ENCODE measurements around the gene DMGDH. TPM values are rescaled to one million over a fixed set of nuclear protein-coding genes. Genes with fewer than 3 reads are reported as not detected.
A peak's percentile ranks its signal among the peaks of the same experiment; 100 is the strongest.

Gene DMGDH
- total and polyA plus RNA-seq, 10 of the 15 experiments (the other 5 are each of a cell fraction or from before 2014, with no cell fraction given): 0.22 to 1.5 (median 0.44) TPM; not detected in 3

DNA sequence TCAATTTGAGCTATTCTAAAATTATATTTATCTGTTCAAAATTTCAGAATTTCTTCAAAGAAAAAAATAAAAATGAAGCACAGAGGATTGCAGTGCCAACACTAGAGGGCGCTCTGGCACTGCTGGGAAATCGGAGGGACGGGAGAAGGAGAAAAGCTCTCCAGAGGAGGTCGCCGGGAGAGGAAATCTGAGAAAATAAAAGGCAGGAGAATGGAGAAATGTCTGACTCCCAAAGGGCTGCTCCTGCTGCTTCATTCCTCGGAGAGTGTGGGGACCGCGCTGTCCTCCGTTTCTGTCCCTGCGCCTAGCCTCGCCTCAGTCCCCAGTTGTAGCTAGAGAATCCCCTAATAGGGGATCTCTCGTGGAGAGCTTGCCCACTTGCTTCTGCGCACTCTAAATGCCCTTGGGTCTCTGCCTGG, 44.4 kb downstream of the DMGDH start (continued):
- TF ChIP-seq RAD21 (IDR thresholded peaks at IDR 0.05; ENCODE audit: insufficient read depth, low read depth, low read length): peak; percentile 92
- TF ChIP-seq, protein P1, sequence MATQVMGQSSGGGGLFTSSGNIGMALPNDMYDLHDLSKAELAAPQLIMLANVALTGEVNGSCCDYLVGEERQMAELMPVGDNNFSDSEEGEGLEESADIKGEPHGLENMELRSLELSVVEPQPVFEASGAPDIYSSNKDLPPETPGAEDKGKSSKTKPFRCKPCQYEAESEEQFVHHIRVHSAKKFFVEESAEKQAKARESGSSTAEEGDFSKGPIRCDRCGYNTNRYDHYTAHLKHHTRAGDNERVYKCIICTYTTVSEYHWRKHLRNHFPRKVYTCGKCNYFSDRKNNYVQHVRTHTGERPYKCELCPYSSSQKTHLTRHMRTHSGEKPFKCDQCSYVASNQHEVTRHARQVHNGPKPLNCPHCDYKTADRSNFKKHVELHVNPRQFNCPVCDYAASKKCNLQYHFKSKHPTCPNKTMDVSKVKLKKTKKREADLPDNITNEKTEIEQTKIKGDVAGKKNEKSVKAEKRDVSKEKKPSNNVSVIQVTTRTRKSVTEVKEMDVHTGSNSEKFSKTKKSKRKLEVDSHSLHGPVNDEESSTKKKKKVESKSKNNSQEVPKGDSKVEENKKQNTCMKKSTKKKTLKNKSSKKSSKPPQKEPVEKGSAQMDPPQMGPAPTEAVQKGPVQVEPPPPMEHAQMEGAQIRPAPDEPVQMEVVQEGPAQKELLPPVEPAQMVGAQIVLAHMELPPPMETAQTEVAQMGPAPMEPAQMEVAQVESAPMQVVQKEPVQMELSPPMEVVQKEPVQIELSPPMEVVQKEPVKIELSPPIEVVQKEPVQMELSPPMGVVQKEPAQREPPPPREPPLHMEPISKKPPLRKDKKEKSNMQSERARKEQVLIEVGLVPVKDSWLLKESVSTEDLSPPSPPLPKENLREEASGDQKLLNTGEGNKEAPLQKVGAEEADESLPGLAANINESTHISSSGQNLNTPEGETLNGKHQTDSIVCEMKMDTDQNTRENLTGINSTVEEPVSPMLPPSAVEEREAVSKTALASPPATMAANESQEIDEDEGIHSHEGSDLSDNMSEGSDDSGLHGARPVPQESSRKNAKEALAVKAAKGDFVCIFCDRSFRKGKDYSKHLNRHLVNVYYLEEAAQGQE (IDR thresholded peaks at IDR 0.05; ENCODE audit: low read depth, low read length): no peak
- no peak for TF ChIP-seq SRF (IDR thresholded peaks at IDR 0.05; ENCODE audit: low read depth in 2 of 2, low read length in 2 of 2)
- TF ChIP-seq ZNF384 (IDR thresholded peaks at IDR 0.05; ENCODE audit: borderline replicate concordance, low read depth, low read length): peak; percentile 75
- no peak for TF ChIP-seq NR2C1 (IDR thresholded peaks at IDR 0.05)
- TF ChIP-seq ZSCAN29 (IDR thresholded peaks at IDR 0.05): no peak
- TF ChIP-seq ETV6 (conservative IDR thresholded peaks at IDR 0.05 in 1 of 2, IDR thresholded peaks at IDR 0.05 in 1 of 2; ENCODE audit: borderline replicate concordance in 1 of 2, low read depth in 1 of 2): no peak
- TF ChIP-seq MEF2A (IDR thresholded peaks at IDR 0.05; ENCODE audit: insufficient read depth, low read depth, low read length): no peak
- TF ChIP-seq NFIC (IDR thresholded peaks at IDR 0.05; ENCODE audit: low read depth, low read length): no peak
- TF ChIP-seq SREBF2 (IDR thresholded peaks at IDR 0.05; ENCODE audit: low read length): no peak
- no peak for TF ChIP-seq NFXL1 (IDR thresholded peaks at IDR 0.05; ENCODE audit: borderline replicate concordance)
- no peak for TF ChIP-seq CHD1 (IDR thresholded peaks at IDR 0.05; ENCODE audit: low read depth, low read length)
- TF ChIP-seq, protein P2, sequence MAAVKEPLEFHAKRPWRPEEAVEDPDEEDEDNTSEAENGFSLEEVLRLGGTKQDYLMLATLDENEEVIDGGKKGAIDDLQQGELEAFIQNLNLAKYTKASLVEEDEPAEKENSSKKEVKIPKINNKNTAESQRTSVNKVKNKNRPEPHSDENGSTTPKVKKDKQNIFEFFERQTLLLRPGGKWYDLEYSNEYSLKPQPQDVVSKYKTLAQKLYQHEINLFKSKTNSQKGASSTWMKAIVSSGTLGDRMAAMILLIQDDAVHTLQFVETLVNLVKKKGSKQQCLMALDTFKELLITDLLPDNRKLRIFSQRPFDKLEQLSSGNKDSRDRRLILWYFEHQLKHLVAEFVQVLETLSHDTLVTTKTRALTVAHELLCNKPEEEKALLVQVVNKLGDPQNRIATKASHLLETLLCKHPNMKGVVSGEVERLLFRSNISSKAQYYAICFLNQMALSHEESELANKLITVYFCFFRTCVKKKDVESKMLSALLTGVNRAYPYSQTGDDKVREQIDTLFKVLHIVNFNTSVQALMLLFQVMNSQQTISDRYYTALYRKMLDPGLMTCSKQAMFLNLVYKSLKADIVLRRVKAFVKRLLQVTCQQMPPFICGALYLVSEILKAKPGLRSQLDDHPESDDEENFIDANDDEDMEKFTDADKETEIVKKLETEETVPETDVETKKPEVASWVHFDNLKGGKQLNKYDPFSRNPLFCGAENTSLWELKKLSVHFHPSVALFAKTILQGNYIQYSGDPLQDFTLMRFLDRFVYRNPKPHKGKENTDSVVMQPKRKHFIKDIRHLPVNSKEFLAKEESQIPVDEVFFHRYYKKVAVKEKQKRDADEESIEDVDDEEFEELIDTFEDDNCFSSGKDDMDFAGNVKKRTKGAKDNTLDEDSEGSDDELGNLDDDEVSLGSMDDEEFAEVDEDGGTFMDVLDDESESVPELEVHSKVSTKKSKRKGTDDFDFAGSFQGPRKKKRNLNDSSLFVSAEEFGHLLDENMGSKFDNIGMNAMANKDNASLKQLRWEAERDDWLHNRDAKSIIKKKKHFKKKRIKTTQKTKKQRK (IDR thresholded peaks at IDR 0.05; ENCODE audit: low read depth, low read length): no peak
- TF ChIP-seq, protein P3, sequence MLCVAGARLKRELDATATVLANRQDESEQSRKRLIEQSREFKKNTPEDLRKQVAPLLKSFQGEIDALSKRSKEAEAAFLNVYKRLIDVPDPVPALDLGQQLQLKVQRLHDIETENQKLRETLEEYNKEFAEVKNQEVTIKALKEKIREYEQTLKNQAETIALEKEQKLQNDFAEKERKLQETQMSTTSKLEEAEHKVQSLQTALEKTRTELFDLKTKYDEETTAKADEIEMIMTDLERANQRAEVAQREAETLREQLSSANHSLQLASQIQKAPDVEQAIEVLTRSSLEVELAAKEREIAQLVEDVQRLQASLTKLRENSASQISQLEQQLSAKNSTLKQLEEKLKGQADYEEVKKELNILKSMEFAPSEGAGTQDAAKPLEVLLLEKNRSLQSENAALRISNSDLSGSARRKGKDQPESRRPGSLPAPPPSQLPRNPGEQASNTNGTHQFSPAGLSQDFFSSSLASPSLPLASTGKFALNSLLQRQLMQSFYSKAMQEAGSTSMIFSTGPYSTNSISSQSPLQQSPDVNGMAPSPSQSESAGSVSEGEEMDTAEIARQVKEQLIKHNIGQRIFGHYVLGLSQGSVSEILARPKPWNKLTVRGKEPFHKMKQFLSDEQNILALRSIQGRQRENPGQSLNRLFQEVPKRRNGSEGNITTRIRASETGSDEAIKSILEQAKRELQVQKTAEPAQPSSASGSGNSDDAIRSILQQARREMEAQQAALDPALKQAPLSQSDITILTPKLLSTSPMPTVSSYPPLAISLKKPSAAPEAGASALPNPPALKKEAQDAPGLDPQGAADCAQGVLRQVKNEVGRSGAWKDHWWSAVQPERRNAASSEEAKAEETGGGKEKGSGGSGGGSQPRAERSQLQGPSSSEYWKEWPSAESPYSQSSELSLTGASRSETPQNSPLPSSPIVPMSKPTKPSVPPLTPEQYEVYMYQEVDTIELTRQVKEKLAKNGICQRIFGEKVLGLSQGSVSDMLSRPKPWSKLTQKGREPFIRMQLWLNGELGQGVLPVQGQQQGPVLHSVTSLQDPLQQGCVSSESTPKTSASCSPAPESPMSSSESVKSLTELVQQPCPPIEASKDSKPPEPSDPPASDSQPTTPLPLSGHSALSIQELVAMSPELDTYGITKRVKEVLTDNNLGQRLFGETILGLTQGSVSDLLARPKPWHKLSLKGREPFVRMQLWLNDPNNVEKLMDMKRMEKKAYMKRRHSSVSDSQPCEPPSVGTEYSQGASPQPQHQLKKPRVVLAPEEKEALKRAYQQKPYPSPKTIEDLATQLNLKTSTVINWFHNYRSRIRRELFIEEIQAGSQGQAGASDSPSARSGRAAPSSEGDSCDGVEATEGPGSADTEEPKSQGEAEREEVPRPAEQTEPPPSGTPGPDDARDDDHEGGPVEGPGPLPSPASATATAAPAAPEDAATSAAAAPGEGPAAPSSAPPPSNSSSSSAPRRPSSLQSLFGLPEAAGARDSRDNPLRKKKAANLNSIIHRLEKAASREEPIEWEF (IDR thresholded peaks at IDR 0.05; ENCODE audit: insufficient replicate concordance, low read depth, low read length): no peak
- TF ChIP-seq TCF12 (IDR thresholded peaks at IDR 0.05; ENCODE audit: low read depth, low read length): no peak
- no peak for TF ChIP-seq POLR2A (IDR thresholded peaks at IDR 0.05; ENCODE audit: low read depth, low read length)

All from GM12878 (cell line).